B cell (primary cell): ENCODE measurements around the gene OCSTAMP.

Experiments used
- CTCF ChIP-seq: fragments of 200-600 bp; IDR thresholded peaks from one replicate; pipeline ENCODE4 v1.8.0; 2022; ENCODE audit warnings: antibody characterized with exemption, mild to moderate bottlenecking
- EZH2 ChIP-seq: IDR thresholded peaks from 2 replicates; pipeline ENCODE4 v1.6.1; 2012; ENCODE audit warnings: borderline replicate concordance, low read depth, mild to moderate bottlenecking, moderate library complexity, low read length; ENCODE audit not compliant: insufficient read depth, poor library complexity, severe bottlenecking

GRCh38 chr20:46572153-46572552, 21.7 kb upstream of the OCSTAMP start:
- TF ChIP-seq CTCF (no peak), EZH2 (no peak)
